Measurements from ENCODE around the gene SLC41A1. TPM values are rescaled to one million over a fixed set of nuclear protein-coding genes. Genes with fewer than 3 reads are reported as not detected.
A peak's percentile ranks its signal among the peaks of the same experiment; 100 is the strongest.

The SLC41A1 gene
- total and polyA plus RNA-seq, 2 donors (not counting 3 experiments of a cell fraction or from before 2014, with no cell fraction given): 21.7 to 22.0 TPM

DNA sequence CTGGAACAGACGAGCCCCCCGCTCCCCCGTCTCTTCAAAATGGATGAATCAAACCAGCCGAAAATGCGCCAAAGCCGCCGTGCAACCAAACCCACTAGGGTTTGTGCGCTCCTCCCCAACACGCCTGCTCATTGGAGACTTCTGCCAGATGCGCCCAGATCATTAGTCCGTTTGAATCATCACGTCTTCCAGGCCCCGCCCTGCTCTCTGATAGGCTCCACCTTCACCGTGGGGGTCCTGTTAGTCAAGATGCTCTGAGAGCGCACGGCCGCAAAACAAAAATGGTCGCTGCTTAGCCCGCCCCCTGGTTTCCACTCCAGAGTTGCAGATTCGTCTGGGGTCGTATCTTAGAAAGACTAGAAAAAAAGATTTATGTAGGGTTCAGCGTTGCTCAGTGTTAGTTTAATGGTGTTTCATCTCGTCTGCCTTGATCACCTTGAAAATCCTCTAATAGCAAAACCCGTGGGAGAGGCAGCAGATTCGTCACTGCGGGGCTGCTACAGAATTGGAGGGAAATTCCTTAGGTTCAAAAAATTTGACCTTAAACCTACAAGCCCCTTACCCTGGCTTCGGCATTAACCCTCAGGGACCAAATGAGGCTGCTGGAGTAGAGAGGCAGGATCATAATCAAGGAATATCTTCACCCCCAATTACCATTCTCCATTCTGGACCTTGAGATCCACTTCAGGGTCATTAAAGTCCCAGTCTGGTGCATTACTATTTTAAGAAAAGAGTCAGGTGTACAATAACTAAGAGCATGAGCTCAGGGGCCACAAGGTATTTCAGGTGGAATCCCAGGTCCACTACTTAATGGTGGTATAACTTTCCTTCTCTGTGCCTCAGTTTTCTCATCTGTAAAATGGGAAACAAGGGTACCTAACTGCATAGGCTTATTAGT lies 62.6 kb downstream of the SLC41A1 start, which contains the start of gene NUCKS1:
TSS of gene NUCKS1 (minus strand) at position 45 of the 898 bp plus-strand sequence. CDS start 209 bp downstream, outside the sequence.
- FAIRE-seq: peak; percentile 97
- Histone ChIP-seq H3K4me3 (replicated peaks in 1 of 3; ENCODE audit: insufficient read depth in 1 of 3, low read depth in 1 of 3, low read length in 3 of 3) (peak within 1 kb of the TSS; percentile 64 to 86 (median 77)), H3K27ac (ENCODE audit: insufficient read depth, low read depth, low read length) (peak within 1 kb of the TSS; percentile 97), H3K9me3 (replicated peaks; ENCODE audit: control insufficient read depth, insufficient read depth, low read length) (no peaks in the 10 kb centered on the region), H4K20me1 (replicated peaks; ENCODE audit: control insufficient read depth, extremely low read depth, insufficient read depth, low read length) (no peaks in the 10 kb centered on the region), H3K4me1 (ENCODE audit: control insufficient read depth, extremely low read depth, insufficient read depth, low read length) (peaks cover 28% of the 10 kb centered on the region), H3K9me1 (replicated peaks; ENCODE audit: control insufficient read depth, extremely low read depth, insufficient read depth, low read length) (no peaks in the 10 kb centered on the region), H3K27me3 (ENCODE audit: control insufficient read depth in 2 of 2, insufficient read depth in 2 of 2, low read length in 2 of 2) (peaks cover 8 to 14% of the 10 kb centered on the region in 2 experiments), H2AFZ (ENCODE audit: low read depth, low read length) (peak within 1 kb of the TSS; percentile 75), H3K79me2 (ENCODE audit: control insufficient read depth, insufficient read depth, low read length) (peaks cover 41% of the 10 kb centered on the region), H3K36me3 (ENCODE audit: control insufficient read depth in 2 of 2, extremely low read depth in 1 of 2, insufficient read depth in 2 of 2, low read length in 2 of 2) (no peaks in the 10 kb centered on the region), H3K9ac (replicated peaks; ENCODE audit: extremely low read depth, insufficient read depth, low read length) (peak within 1 kb of the TSS; percentile 91), H3K4me2 (ENCODE audit: insufficient read depth, low read length) (peak within 1 kb of the TSS; percentile 96)
- CTCF ChIA-PET: interaction anchor here (2.5 kb wide), 1 partner anchor 92 kb away, joined by 12 read pairs; no protein-coding TSS in a partner anchor
- DNase-seq (ENCODE audit: low read depth, low spot score): peak; percentile 98
- intact Hi-C loops (cut with micrococcal nuclease): loop anchor here (1.0 kb wide), 2 partner anchors 25 to 63 kb away; partner anchors contain the start of genes RAB29 and SLC41A1
- dilution Hi-C loops (cut with MboI; ENCODE audit: extremely low pct_ligation_motif_present, low sequenced_read_pairs): no loop called here
- TF ChIP-seq POLR2AphosphoS5 (IDR thresholded peaks at IDR 0.05; ENCODE audit: insufficient read depth, low read depth, low read length) (no peak), JUN (IDR thresholded peaks at IDR 0.05; ENCODE audit: borderline replicate concordance, insufficient read depth, insufficient read length, low read depth) (no peak), POLR2A (IDR thresholded peaks at IDR 0.05; ENCODE audit: low read depth, low read length) (no peak), MAX (IDR thresholded peaks at IDR 0.05; ENCODE audit: insufficient read depth, insufficient read length) (no peak), FOS (IDR thresholded peaks at IDR 0.05; ENCODE audit: borderline replicate concordance, insufficient read depth, low read length) (no peak)
- POLR2A ChIA-PET: no interaction called here
- TSS peak; percentile 57 for BruUV-seq (replicated peaks)
